Stimulated activated effector memory CD8-positive, alpha-beta T cell treated with anti-CD3 and anti-CD28 coated beads, Interleukin-12 subunit alpha, Interleukin-12 subunit beta, amount 100 ng/mL, for 72 hours (primary cell): ENCODE data around the gene PIGC.

Source experiments
- ATAC-seq: fragments of 150-1000 bp; cut with Tn5 transposase; 2 replicates; pipeline ENCODE4 v1.10.0; 2021
- DNase-seq, 2 donors: peaks; one replicate each; pipeline ENCODE4 v3.0.0; 2021 to 2022; ENCODE audit warnings: low spot score in 2 of 2
- H3K27ac Mint-ChIP-seq: one replicate; pipeline ENCODE4 v1.8.0; 2022; ENCODE audit warnings: mild to moderate bottlenecking, mixed read lengths
- H3K36me3 Mint-ChIP-seq: one replicate; pipeline ENCODE4 v1.8.0; 2022; ENCODE audit warnings: mild to moderate bottlenecking, mixed read lengths
- H3K4me1 Mint-ChIP-seq: one replicate; pipeline ENCODE4 v1.8.0; 2022; ENCODE audit warnings: mixed read lengths
- H3K4me3 Mint-ChIP-seq: one replicate; pipeline ENCODE4 v1.8.0; 2022; ENCODE audit warnings: mild to moderate bottlenecking, mixed read lengths
- H3K9me3 Mint-ChIP-seq: one replicate; pipeline ENCODE4 v1.8.0; 2022; ENCODE audit warnings: mixed read lengths

PIGC gene

DNA sequence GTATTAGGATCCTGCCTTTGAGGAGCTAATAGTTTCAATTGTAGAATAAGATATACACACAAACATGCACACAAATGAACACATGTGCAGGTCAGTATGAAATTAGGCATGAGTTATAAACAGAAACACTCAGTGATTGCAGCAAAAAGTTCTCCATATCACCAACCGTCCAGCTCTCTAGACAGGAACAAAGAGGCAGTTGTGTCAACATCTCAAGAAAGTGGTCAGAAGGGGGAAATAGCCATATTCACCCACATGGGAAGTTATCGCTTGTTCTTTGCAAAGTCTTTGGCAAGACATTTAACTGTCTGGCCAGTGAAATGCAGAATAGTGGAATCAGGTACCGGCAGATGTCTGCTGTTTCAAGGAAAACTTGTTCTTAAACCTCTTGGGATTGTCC, 29.4 kb upstream of the PIGC start:
- no peaks in the 10 kb centered on the region for H3K4me1 Mint-ChIP-seq
- ATAC-seq (no peak), DNase-seq (no peak)
- no peaks in the 10 kb centered on the region for H3K36me3 Mint-ChIP-seq
- H3K9me3 Mint-ChIP-seq: no peaks in the 10 kb centered on the region
- no peak overlapping the region for H3K27ac Mint-ChIP-seq
- H3K4me3 Mint-ChIP-seq: no peak overlapping the region

DNA sequence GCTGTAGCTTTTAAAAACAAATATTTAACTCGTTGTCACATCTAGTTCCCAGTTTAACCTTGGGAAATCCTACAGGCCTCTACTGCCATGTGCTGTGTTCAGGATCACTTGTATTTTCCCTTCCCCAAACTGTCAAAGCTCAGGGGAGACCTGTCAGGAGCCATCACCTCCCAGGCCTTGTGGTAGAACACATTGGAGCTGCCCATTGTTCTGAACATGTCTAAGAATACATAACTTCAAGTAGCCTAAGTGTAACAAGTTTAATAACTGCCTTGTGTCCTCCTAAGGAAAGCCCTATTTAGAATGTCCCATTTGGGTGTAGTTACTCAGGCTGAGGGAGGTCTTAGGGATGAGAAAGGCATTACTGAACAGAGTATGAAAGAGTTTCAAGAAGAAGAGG, 28.6 kb upstream of the PIGC start:
- Mint-ChIP-seq H3K27ac (no peak overlapping the region), H3K4me3 (no peak overlapping the region)

DNA sequence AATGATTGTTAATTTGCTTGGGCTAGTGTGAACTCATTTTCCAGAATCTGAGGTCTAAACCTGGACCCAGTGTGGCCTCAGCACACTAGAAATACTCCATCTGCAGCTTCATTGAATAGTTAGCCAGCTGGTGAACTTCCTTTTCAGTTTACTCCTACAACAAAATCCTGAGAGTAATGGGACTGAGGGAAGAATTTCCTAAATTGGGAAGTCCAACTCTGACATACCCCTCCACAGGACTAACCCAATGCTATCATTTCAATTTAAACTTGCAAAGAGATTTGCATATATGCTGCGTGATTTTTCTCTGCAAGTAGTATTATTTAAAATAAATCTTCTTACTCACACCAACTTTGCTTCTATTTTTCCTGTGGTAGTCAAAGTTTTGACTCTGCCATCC, 27.8 kb upstream of the PIGC start:
- Mint-ChIP-seq H3K4me3 (no peak overlapping the region), H3K36me3 (no peaks in the 10 kb centered on the region), H3K27ac (no peak overlapping the region), H3K4me1 (no peaks in the 10 kb centered on the region), H3K9me3 (no peaks in the 10 kb centered on the region)
- no peak for DNase-seq
- no peak for ATAC-seq

More for the DNA sequence above, 28.6 kb upstream of the PIGC start:
- Mint-ChIP-seq H3K4me1 (no peaks in the 10 kb centered on the region), H3K36me3 (no peaks in the 10 kb centered on the region), H3K9me3 (no peaks in the 10 kb centered on the region)
- ATAC-seq (no peak), DNase-seq (no peak)

DNA sequence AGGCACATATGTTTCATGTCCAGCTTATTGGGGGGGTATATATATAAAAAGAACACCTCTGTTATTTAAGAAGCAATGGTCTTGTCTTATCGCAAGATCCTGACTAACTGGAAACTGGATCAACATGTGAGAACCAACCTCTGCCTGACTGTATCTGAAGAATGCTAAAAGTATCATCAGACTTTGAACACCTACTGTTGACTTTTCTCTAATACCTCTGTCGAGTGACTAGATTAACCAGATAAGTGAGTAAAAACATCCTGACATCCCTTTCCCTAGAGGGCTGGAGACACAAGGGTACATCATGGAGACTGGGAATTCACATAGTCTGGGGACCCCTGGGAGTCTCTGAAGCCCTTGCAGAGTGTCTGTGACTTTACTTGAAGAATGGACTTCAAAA, 26.3 kb upstream of the PIGC start:
- Mint-ChIP-seq H3K36me3 (no peaks in the 10 kb centered on the region), H3K4me3 (no peak overlapping the region)

DNA sequence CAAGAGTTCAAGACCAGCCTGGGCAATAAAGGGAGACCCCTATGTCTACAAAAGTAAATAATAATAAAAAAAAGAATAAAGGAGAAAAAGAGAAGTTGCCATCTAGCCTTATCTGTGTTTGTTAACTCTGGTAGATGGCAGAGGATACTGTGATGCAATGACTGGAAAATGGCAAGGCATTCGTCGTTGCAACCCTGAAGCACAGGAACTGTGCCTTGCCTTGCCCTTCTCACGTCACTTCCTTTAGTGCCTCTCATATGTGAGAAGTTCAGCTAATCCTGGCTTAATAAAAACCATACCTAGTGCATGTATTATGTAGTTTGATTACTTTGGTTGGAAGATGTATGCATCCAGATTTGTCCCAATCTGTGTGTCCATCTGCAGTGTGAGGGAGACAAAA, 25.8 kb upstream of the PIGC start:
- no peaks in the 10 kb centered on the region for H3K4me1 Mint-ChIP-seq
- ATAC-seq: no peak
- H3K27ac Mint-ChIP-seq: no peak overlapping the region
- H3K4me3 Mint-ChIP-seq: no peak overlapping the region
- no peaks in the 10 kb centered on the region for H3K36me3 Mint-ChIP-seq
- no peaks in the 10 kb centered on the region for H3K9me3 Mint-ChIP-seq
- no peak for DNase-seq

More for the DNA sequence above, 26.3 kb upstream of the PIGC start:
- H3K9me3 Mint-ChIP-seq: no peaks in the 10 kb centered on the region
- DNase-seq (no peak), ATAC-seq (no peak)
- no peaks in the 10 kb centered on the region for H3K4me1 Mint-ChIP-seq
- no peak overlapping the region for H3K27ac Mint-ChIP-seq

DNA sequence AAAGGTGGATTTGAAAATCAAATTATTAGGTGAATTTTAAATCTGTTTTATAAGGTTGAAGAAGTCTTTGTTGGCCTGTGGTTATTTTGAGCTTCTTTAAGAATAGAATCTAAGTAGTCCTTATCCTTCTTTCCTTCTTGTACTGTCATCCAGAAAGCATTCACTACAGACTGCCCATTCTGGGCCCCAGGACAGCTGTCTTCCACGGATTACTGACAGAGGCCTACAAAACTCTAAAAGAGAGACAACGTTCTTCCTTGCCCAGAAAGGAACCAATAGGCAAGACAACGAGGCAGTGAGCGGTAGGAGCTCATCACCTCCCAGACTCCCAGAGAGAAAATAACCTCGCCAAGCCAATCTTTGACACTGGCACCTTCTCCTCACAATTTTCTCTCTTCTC, 24.4 kb upstream of the PIGC start:
- Mint-ChIP-seq H3K4me3 (no peak overlapping the region), H3K9me3 (no peaks in the 10 kb centered on the region), H3K4me1 (no peaks in the 10 kb centered on the region), H3K27ac (no peak overlapping the region), H3K36me3 (no peaks in the 10 kb centered on the region)
- ATAC-seq (no peak), DNase-seq (no peak)

DNA sequence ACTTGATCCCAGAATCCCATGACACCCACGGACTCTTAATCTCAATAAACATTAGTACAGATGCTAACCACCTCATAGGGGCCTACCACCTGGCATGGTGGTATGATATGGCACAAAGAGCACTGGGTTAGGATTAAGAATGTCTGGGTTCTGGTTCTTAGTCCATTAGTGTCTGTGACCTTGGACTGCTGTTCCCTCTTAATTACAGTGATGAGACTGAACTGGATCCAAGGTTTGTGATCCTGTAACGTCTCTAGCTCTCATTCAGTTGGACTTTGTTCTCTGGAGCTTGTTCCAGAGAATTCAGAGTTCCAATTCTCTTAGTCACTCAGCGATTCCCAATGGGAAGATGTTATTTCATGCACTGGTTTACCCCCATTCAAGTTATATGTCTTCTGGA, 23.6 kb upstream of the PIGC start:
- DNase-seq: no peak
- H3K36me3 Mint-ChIP-seq: no peaks in the 10 kb centered on the region
- H3K9me3 Mint-ChIP-seq: no peaks in the 10 kb centered on the region
- no peak overlapping the region for H3K27ac Mint-ChIP-seq
- no peak overlapping the region for H3K4me3 Mint-ChIP-seq
- ATAC-seq: no peak
- no peaks in the 10 kb centered on the region for H3K4me1 Mint-ChIP-seq

DNA sequence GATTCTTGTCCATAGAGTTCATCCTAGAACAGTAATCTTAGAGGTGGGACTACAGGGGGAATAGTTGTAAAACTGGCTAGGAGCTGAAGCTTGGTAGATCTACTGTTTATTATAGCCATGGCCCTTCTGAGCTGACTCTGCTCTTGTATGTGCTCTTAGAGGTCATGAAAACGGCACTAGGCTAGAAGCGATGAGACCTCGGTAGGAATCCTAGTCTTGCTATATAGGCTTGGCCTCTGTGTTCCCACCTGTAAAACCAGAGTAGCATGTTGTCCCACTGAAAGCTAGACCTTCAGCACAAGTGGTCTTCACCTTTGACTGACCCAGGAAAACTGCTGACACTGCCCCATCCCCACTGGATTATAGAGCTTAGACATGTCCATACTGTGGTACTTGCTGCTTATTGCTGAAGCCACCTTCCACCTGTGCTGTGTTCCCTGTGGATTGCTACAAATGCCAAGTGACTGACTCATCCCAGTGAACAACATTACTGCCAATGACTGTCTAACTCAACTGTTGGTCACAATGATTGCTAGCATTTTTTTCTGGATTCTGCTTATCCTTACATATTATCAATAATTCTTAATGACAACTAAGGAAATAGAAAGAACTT, 23.0 kb upstream of the PIGC start:
- Mint-ChIP-seq H3K9me3 (no peaks in the 10 kb centered on the region), H3K4me1 (no peaks in the 10 kb centered on the region), H3K36me3 (no peaks in the 10 kb centered on the region), H3K27ac (no peak overlapping the region), H3K4me3 (no peak overlapping the region)
- no peak for DNase-seq
- no peak for ATAC-seq

DNA sequence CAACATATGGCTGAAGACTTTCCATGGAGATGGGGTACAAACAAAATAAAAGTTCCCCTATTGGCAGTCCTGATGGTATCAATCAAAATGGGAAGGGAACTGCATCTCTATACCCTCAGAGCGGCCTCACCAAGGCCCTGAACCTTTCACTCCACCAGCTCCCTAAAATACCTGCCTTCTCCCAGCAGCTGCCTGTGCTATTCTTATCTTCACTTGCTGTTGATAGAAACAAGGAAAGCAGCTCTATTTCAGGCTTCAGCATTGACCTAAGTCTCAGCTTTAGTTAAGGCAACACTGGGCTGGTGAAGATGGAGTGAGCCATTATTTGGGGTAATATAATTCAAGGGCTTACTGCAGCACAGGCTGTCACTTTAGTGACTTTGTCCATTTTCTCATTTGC, 21.7 kb upstream of the PIGC start:
- no peaks in the 10 kb centered on the region for H3K4me1 Mint-ChIP-seq
- no peak overlapping the region for H3K27ac Mint-ChIP-seq
- H3K4me3 Mint-ChIP-seq: no peak overlapping the region
- DNase-seq (no peak), ATAC-seq (no peak)
- H3K36me3 Mint-ChIP-seq: no peaks in the 10 kb centered on the region
- no peaks in the 10 kb centered on the region for H3K9me3 Mint-ChIP-seq

DNA sequence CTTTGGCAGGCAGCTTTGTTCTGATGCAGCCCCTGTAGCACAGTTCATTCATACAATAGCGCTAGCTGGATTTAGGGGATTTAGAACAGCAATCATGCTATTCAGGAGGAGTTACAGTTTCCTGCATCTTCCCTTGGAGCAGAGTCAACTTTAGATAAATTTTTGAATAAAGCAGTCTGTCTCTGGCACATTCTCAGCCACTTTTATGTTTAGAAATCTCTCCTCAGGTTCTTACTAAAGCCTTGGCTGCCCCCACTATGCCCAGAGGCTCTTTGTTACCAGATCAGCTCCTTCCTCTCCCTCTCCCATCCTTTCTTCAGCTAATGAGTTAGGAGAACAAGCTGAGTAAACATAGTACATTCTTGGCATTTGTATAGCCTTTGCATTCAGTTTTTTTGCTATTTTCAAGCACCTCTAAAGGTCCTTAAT, 17.0 kb upstream of the PIGC start:
- no peaks in the 10 kb centered on the region for H3K9me3 Mint-ChIP-seq
- H3K36me3 Mint-ChIP-seq: no peaks in the 10 kb centered on the region
- no peak overlapping the region for H3K4me3 Mint-ChIP-seq
- DNase-seq (no peak), ATAC-seq (no peak)
- no peak overlapping the region for H3K27ac Mint-ChIP-seq
- H3K4me1 Mint-ChIP-seq: no peaks in the 10 kb centered on the region

DNA sequence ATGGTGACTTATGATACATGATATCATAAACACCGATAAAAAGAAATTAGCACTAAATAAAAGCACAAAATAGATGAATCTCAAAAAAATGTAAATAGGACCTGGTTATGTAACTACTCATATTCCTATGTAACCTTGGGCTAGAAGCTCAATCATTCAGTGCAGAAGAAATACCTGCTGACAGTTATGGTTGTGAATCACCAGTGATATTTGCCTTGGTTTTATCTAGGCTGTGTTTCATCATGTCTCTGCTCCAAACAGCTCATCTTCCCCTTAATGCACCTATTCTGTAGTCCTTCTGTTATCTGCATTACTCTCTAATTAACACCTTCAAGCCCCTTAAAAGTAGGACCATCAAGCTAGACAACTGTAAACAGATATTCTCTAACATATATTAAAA, 16.3 kb upstream of the PIGC start:
- no peak overlapping the region for H3K27ac Mint-ChIP-seq
- H3K4me1 Mint-ChIP-seq: no peaks in the 10 kb centered on the region
- no peaks in the 10 kb centered on the region for H3K9me3 Mint-ChIP-seq
- no peaks in the 10 kb centered on the region for H3K36me3 Mint-ChIP-seq
- H3K4me3 Mint-ChIP-seq: no peak overlapping the region
- DNase-seq (no peak), ATAC-seq (no peak)

DNA sequence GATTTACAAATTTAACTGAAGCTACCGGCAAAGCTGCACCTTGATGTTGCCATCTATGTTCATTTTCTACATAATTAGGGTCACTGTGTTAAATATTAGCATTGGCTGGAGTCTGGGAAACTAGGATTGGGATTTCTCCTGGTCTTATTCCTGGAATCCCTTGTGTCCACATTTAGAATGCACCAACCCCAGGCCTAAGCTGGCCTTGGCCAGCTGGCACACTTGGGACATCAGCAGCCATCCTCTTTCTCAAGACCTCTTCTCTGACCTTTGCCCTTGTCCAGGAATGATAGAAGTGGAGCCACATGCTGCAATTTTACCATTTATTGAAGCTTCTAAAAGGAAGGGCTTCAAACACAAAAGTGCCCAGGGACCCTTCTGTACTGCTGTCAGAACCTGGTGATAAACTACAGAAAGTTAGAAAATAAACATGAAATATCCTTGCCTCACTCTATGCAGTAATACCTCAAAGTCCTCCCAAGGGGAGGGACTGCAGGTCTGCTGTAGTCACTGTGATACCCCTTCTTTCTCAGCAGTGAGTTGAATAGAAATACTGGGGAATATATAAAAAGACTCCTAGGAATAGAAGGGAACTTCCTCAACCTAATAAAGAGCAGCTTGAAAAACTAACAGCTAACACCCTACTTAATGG, 13.7 kb upstream of the PIGC start:
- Mint-ChIP-seq H3K4me3 (no peak overlapping the region), H3K9me3 (no peaks in the 10 kb centered on the region), H3K4me1 (no peaks in the 10 kb centered on the region), H3K27ac (no peak overlapping the region), H3K36me3 (no peaks in the 10 kb centered on the region)
- ATAC-seq: no peak
- no peak for DNase-seq

DNA sequence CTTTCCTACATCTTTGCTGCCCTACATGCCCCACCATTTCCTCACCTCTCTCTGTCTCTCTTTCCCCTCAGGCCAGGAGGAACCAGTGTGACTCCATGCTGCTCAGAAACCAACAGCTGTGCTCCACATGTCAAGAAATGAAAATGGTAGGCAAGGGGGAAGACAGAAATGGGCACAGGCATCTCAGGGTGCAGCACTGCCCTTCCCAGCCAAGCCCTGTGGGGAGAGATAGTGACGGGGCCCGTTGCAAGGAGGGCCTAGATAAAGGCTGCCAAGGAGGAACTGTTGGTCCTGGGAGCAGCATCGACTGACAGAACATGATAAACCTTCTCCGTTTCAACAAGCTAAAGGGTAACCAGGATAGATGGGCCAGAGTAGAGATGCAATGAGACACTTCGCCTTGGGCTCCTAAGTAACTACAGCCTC, 12.5 kb upstream of the PIGC start:
- DNase-seq (no peak), ATAC-seq (no peak)
- Mint-ChIP-seq H3K9me3 (no peaks in the 10 kb centered on the region), H3K4me1 (no peaks in the 10 kb centered on the region), H3K4me3 (no peak overlapping the region), H3K36me3 (no peaks in the 10 kb centered on the region), H3K27ac (no peak overlapping the region)

DNA sequence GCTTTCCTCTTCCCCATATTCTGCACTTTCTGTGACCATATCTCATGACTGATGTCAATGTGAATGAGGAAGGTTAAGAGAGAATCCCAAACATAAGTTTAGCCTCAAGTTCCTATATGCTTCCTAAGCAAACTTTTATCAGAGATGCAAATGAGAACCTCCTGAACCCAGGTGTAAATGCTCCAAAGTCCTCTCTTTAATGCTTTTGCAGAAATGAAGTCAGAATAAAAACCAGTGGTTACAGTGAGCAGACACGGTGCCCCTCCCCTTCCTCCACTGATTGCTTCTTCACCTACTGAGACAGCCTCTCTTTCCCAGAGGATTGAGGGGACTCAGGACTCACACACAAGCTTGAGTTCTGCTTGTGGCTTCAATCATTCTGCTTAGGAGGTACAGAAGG, 11.6 kb upstream of the PIGC start:
- ATAC-seq (no peak), DNase-seq (no peak)
- Mint-ChIP-seq H3K9me3 (no peaks in the 10 kb centered on the region), H3K36me3 (no peaks in the 10 kb centered on the region), H3K27ac (no peak overlapping the region), H3K4me3 (no peak overlapping the region), H3K4me1 (no peaks in the 10 kb centered on the region)

DNA sequence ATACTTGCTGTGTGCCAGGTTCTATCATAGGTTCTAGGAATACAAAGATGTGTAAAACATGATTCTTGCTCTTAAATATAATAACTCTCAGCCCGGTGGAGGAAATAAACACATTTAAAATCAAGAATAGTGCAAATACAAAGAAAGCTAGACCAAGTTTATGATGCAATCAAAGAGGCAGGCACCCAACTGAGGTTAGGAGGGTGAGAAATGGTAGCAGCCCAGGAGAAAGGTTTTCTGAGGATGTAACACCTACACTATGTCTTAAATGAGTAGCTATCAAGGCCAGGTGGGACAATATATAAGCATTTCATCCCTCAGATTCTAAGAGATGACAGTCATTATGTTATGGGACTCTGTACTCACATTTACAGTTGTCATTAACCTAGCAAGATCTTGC, 9.7 kb upstream of the PIGC start:
- Mint-ChIP-seq H3K9me3 (no peaks in the 10 kb centered on the region), H3K4me3 (no peak overlapping the region), H3K27ac (no peak overlapping the region), H3K4me1 (peaks cover 12% of the 10 kb centered on the region), H3K36me3 (no peaks in the 10 kb centered on the region)
- ATAC-seq (no peak), DNase-seq (no peak)

DNA sequence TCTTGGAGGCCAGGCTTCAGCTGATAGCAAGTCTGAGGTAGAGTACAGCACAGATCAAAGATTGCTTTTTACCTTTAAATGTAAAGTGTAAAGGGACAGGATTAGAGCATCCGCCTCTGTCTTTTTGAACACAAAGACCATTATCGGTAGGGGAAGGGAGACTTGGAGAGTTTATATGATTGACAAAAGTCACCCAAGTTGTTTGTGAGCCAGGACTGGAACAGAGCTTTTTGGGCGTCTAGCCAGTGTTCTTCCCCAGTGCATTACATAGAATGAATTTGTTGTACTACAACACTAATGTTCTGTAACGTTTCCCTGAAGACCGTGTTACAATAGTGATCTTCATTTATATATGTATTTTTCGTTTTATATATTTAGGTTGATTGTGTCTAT, 9.3 kb upstream of the PIGC start:
- H3K9me3 Mint-ChIP-seq: no peaks in the 10 kb centered on the region
- H3K36me3 Mint-ChIP-seq: no peaks in the 10 kb centered on the region
- no peak overlapping the region for H3K27ac Mint-ChIP-seq
- no peak for DNase-seq
- no peak overlapping the region for H3K4me3 Mint-ChIP-seq
- no peak for ATAC-seq
- peaks cover 12% of the 10 kb centered on the region for H3K4me1 Mint-ChIP-seq
